HG02763 (cell line): ENCODE results near the gene ZBTB38.

Experiments used
- ATAC-seq: cut with Tn5 transposase; IDR thresholded peaks from one replicate; pipeline ENCODE4 v1.9.1; 2021; ENCODE audit warnings: mild to moderate bottlenecking, moderate library complexity; ENCODE audit not compliant: unreplicated experiment

ZBTB38 gene

DNA sequence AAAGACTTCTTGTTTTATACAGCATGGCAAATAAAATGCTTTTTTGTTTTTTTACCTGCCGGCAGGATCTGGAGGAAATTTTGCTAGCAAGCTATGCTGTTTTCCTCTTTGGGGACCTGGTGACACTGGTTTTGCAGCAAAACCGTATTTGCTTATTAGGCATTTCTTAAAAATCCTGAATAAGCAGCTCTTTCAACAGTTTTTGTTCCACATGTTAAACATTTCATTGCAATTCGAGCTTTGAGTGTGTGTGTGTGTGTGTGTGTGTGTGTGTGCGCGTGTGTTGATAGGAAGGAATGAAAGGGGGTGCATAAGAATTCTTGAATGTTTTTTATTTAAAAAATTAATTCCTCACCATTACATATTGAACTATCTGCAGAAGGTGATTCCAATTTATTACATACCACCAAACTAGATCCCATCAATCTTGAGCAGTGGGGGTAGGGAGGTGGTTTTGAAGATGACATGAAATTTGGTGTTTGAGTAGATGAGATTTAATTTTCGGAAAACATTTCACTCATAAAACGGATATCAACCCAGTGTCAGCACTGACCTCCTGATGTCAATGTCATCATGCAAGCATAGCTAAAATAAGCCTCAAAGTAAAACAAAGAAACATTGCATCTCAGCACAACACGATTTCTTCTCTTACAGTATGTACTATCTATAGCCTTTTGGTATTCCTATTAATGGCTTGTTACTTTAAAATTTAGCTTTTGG lies 17.3 kb downstream of the ZBTB38 start:
- no peak for ATAC-seq

DNA sequence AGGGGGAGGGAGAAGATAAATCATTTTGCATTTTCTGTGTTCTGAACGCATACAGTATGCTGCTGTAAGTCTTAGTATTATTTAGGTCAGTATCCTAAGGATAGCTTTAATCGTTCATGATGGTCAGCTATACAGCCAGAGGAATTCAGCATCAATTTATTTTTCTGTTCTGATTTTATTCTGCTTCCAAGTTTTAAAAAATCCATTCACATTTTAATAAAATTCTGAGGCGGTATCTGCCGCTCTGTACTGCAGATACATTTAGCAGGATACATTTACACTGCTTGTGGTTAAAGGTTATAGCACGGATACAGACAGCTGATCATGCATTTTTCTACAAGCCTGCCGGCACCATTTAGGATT lies 17.8 kb downstream of the ZBTB38 start:
- no peak for ATAC-seq

DNA sequence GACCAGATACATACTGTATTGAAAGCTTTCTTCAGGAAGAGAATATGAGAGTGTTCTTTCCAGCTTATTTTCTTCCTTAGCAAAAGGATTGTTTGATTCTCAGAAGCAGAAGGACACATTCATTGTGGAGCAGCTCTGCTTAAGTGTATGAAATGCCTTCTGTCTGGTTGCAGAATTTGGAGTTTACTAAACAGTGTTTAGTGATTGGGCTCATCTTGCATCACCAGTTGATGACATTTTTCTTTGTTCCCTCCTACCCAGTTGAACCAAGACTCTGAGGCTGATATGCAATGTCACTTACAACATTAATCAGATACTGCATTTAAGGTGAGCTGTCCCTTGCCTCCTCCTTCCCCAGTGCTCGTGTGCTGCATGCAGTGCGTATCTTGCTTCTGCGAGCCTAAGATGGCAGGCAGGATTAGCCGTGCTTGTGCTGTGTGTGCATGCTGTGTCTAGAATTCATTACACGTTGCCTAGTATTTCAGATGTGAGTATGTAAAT lies 18.4 kb downstream of the ZBTB38 start:
- no peak for ATAC-seq

DNA sequence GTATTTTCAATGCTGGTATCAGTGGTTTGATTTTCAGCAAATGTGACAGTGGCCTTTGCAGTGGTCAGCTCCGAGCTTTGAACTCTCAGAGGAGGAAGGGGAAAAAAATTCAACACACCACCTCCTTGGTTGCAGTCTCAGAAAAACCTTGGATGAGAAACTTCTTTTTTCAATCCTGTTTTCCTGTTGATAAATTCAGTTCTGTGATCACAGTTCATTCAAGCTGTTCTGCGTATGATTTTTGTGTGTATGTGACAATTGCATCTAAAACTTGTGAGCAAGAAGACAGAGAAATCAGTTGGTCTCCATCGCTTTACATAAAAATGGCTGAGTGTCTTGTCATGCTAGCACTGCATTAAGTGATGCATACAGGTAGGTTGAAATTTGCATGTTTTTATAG lies 19.2 kb downstream of the ZBTB38 start:
- ATAC-seq, result no peak

DNA sequence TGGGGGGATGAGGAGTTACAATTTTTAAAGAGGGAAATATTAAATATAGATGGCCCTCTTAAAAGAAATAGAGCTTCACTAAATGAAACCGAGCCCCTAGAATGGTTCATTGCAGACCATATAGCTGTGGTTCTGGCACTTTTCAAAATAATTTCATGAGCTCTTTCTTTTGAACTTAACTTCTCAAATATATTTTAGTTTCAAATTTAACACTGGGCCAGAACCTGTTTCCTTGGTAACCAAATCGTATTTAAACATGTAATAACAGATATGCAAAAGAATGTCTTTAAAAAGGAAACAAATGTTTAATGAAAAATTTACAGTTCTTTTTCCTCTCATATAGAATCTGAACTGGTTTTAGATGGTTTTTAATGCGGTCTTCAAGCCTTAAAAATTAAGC lies 20.1 kb downstream of the ZBTB38 start:
- no peak for ATAC-seq

DNA sequence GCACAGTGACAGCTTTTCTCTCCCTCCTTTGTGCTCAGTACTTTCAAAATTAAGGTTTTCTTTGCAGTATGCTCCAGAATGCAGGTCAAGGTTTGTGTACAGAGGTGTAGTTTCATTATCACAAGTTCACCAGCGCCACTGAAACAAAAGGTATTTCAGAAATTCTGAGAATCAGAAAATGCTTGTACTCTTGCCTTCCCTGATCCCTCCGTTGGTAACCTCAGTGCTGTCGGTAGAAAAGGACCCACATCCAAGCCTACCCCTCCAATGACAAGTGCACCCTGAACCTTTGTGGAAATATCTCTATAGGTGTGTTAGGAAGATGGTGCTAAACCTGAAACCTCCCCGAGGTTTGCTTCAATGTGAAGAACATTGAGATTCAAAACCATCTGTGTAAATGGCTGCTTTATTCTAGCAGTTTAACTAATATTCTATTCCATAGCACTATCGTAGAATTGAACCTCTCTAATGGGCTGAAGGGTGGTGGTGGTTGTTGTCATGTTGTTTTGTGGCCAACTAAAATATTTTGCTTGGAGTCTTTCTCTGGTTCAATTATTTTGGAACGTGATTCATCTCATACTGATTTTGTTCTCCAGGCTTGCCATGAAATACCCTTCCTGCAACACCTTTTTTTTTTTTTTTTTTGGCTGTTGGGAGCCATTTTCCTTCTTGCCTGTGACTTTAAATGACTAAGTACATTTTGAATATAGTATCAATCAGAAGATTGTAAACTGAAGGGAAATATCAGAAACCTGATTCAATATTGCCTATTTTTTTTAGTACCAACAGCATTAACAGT lies 20.7 kb downstream of the ZBTB38 start:
- ATAC-seq, result no peak

DNA sequence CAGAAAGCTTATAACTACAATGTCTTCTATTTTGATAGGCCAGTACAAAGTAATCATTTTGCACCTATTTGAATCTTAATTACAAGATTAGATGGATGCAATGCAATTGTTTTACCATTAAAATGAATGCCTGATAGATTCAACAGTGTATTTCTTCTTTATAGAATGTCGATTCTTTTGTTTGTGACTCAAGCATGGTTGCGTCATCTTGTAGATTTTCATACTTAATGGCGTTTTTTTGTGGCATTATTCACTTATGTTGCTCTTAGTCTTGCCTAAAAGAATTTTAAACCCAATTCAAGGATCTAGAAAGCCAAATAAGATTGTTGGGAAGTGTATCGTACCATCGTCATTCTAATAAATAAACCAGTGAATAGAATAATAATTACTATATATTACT lies 21.4 kb downstream of the ZBTB38 start:
- ATAC-seq, result no peak

DNA sequence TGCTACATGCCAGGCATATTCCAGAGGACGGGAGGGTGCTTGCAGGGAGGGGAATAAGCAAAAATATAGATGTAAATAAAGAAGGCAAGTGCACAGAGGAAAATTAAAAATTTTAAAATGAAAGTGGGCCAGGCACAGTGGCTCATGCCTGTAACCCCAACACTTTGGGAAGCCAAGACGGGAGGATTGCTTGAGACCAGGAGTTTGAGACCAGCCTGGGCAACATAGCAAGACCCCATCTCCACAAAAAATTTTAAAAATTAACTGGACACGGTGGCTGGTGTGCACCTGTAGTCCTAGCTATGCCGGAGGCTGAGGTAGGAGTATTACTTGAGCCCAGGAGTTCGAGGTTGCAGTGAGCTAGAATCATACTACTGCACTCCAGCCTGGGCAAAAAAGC lies 22.4 kb downstream of the ZBTB38 start:
- ATAC-seq, result no peak

DNA sequence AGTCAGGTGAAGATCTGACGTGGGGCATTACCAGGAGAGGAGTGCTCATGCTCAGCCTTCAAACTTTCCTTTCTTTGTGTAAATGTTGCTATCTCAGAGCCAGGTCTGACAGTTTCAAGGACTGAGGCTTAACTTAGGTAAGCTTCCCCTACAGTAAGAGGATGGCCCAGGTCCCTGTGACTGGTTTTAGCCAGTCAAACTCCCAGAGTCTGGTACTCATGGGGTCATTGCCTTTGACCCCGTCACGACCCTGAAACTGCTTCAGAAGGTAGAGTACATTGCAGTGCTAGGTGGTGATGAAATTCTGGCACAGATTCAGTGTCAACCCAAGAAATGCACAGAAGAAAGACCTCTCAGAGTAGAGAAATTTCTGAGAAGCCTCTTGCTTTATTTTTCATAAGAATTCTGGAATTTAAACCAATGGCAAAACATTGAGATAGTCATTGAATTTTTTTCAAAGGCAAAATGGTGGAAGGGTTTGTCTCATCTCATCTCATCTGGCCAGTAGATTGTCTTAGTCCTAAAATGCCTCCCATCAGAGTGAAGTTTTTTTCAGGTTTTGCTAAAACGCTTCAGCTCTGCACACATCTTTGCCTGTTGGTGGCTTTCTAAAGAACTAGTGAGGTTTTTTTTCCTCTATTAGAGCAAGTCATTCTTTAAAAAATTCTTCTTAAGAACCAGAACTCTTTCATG lies 23.1 kb downstream of the ZBTB38 start:
- no peak for ATAC-seq

DNA sequence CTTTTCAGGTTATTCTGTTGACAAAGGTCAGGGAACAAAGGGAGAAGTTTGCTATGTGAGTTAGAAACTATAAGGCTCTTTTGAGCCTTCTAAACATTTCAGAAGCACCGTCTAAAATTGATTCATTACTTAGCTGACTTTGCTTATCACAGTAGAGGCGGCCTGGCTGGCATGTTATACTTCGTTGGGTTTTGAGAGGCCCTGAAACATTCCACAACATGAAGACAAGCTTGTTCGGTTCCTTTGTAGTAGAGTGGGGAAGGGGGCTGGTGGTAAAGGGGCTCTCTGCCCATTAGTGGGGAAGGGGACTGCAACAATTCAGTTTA lies 23.6 kb downstream of the ZBTB38 start:
- no peak for ATAC-seq

DNA sequence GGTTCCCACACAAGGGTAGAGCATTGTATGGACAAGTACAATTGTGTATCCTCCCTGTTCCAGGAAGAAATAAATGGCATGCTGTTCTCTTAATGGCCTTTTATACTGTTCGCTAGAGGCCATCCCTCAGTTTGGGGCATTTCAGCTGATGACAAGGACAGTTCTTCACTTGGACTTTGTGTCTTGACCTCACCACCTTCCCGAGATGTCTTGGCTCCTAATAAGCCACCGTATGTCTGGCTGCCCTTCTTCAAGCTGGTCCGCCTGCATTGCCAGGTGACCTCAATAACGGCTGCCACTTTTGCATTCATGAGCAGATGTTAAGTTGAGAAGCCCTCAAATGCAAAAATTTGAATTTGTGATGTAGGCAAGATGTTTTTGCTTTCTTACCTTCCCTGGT lies 24.1 kb downstream of the ZBTB38 start:
- no peak for ATAC-seq

DNA sequence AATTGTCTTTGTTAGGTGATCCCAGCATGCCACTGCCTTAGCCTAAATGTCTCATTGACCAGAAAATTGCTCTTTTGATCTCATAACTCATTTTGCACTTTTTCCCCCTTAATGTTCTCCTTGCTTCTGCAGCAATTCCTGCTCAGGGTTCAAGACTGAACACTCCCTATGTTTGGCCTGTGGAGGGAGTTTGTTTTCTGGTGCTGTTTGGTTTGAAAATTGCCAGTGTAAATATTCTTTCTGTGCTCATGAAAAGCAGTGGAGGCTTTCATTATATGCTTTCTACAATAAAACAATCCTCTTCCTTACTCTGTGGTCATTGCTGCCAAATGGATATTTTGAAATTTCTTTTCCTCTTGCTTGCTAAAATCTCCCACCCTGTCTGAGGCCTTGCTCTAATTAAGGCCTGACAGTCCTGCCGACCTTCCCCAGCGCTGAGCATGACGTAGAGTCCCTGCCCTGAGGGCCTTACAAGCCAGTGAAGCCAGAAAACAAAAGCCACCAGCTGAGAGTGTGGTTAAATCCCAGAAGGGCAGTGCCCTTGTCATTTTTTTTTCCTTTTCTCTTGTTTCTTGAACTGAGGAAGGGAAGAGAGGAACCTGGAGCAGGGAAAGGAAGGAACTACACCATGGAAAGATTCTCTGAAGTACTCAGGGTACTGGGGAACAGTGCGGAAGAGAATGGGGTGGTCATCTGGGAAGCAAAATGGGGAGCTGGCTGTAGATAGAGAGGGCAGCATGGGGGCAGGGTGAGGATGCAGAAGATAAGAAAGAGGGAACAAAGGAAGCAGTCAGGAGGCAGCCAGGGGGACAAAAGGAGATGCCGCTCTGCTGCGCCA lies 24.8 kb downstream of the ZBTB38 start:
- ATAC-seq, result no peak

DNA sequence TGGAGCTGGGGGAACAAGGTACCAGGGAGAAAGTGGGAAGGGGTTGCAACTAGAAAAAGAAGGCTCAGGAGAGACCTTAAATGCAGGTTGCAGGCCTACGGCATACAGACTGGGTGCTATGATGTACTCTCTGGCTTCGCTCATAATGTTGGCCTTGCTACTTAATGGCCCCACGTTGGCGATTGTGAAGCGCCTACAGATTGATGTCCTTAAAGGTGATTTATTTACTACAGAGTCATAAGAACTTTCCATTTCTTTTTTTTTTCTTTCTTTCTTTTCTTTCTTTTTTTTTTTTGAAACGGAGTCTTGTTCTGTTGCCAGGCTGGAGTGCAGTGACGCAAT lies 25.4 kb downstream of the ZBTB38 start:
- no peak for ATAC-seq

DNA sequence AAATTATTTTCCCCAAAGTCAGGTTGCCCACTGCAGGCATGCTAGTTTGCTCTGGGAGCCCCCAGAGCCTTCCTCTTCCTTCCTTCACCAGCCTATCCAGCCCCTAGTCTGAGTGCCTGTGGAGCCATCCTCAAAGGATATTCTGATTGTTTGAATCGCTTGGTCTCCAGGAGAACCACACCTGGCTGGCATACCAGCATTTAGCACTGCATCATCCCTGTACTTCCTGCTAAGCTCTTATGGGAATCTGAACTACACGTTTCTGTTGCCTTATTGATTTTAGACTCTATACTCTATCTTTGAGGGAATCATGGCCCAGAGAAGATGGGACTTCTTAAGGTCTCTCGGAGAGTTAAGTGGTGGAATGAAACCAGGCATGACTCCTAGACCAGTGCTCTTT lies 26.3 kb downstream of the ZBTB38 start:
- no peak for ATAC-seq

DNA sequence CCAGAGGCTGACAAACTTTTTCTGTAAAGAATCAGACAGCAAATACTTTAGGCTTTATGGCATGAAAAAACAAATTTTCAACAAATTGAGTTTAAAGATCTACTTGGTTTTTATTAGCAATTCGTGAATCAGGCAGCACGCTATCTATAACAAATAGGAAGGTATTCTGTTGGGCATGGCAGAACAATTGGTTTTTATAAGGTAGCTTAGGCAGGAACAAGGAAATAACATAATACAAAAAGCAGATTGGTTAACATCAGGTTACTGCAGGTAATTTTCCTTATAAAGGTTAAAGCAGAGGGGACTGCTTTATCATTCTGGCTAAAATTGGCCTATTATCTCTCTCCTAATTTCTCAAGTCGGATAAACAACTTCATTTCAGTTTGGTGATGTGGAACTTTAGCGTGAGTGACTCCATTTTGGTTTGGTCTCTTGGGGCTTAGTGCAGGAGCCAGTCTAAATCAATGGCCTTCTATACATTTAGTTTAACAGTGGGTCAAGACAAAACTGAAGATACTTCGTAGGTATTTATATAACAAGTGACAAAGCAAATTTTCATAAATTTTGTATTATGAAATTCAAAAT lies 26.8 kb downstream of the ZBTB38 start:
- no peak for ATAC-seq

DNA sequence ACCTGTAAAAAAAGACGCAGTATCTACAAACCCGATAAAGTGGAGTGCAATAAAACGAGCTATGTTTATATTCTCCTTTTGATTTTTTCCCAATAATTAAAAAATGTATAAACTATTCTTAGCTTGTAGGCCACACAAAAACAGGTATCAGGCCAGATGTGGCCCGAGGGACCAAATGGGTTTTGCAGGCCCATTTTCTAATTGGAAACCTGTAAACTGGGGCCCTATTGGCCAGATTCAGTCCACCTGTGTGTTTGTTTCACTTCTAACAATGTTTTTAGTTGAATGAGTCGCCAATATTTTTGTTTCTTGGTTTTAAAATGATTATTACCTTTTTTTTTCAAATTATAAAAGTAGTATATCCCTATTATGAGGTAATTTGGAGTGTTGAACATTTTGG lies 29.7 kb downstream of the ZBTB38 start:
- ATAC-seq, result no peak

DNA sequence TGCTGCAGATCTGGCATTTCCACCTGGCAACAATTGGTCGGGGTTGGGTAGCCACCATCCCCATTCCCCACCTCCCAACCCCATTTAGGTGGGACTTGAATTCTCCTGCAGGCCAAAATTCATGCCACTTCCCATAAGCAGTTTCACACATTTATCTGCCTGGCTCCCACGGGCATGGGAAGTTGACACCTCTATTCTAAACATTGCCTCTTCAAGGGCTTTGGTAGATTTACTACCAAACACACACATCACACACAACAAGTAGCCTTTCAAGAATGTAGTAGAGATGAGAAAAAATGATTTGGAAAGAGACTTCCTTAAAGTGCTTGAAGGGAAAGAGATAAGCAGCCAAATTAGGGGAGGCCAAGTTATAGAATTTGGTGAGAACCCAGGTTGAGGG lies 30.9 kb downstream of the ZBTB38 start:
- ATAC-seq, result no peak

DNA sequence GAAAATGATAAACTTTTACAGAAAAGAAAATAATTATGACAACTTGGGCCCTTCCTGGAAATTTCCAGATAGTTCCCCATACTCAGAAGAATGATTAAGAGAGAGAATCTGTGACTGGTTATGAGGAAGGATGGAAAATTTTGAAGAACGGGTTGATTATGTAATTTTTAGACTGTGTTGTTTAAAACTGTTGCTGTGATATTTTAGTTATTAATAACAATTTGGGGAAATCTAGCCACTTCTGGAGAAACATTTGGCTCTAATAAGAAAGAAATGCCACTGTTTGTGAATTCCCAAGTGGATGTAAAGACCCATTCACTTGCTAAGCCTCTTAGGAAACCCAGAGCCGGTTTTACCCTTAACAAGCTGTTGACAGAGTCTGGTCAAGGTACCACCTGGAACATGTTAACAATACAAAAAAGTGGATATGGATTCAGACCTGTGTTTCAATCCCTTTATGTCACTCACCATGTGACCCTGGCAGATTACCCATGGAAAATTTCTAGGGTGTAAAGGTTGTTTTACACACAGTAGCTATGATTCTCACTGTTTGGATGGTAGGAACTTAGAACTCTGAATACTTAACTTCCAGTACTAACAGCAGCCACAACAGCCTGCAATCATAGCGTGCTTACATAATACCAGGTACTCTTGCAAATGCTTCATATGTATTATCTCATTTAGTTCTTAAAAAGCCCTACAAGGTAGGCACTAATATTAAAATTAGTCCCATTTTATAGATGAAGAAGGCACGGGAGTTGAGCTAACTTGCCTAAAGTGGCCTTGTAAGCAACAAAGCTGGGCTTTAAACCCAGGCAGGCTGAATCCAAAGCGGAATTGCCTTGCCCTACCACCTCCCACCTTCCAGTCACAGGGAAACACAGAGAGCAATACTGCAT lies 32.0 kb downstream of the ZBTB38 start:
- ATAC-seq, result no peak

DNA sequence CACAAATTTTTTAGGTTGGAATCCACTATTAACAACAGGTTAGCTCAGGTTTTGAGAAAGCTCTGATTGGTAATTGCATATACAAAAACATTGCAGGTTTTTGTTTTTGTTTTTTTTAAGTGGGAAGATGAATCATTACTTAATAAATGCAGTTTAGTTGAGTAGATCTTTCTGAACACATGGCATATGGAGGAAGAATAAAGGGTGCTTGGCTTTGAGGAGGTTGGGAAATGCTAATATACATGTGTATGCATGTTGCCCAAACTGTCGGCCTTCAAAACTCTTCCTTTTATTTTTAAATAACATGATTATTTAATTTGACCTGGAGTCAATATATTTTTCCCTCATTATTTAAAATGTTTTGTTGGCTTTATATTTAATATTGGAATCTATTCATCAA lies 32.8 kb downstream of the ZBTB38 start:
- ATAC-seq, result no peak
